Superior temporal gyrus (tissue), 1 donor: Measurements from ENCODE around the gene ABLIM1.

Experiments
- DNase-seq: peaks from one replicate; pipeline ENCODE4 v3.0.0-alpha.2; 2016; ENCODE audit errors: extremely low spot score

The ABLIM1 gene

GRCh38 chr10:114680543-114681117 lies 22.6 kb upstream of the ABLIM1 start:
- DNase-seq: no peak

GRCh38 chr10:114679552-114679951 lies 21.5 kb upstream of the ABLIM1 start:
- DNase-seq: no peak

- DNase-seq: no peak
Measured at GRCh38 chr10:114678820-114679219, 20.7 kb upstream of the ABLIM1 start.

- no peak for DNase-seq
Measured at GRCh38 chr10:114678336-114678735, 20.3 kb upstream of the ABLIM1 start.

- no peak for DNase-seq
Measured at GRCh38 chr10:114674346-114674745, 16.3 kb upstream of the ABLIM1 start.

GRCh38 chr10:114669648-114670047 lies 11.6 kb upstream of the ABLIM1 start:
- no peak for DNase-seq

- DNase-seq: no peak
Measured at GRCh38 chr10:114668375-114669080, 10.5 kb upstream of the ABLIM1 start.

- no peak for DNase-seq
Measured at GRCh38 chr10:114665873-114666272, 7.8 kb upstream of the ABLIM1 start.

- DNase-seq: no peak
Measured at GRCh38 chr10:114665406-114665805, 7.3 kb upstream of the ABLIM1 start.

GRCh38 chr10:114664127-114664526 lies 6.1 kb upstream of the ABLIM1 start:
- no peak for DNase-seq

GRCh38 chr10:114663626-114664025 lies 5.6 kb upstream of the ABLIM1 start:
- no peak for DNase-seq

GRCh38 chr10:114662646-114663217 lies 4.7 kb upstream of the ABLIM1 start:
- DNase-seq: no peak

GRCh38 chr10:114661212-114661880 lies 3.3 kb upstream of the ABLIM1 start:
- DNase-seq: no peak

- DNase-seq: no peak
Measured at GRCh38 chr10:114655671-114656070, 2.4 kb downstream of the ABLIM1 start.

- no peak for DNase-seq
Measured at GRCh38 chr10:114654822-114655575, 3.1 kb downstream of the ABLIM1 start.

GRCh38 chr10:114653926-114654325 lies 4.1 kb downstream of the ABLIM1 start:
- DNase-seq: no peak

- no peak for DNase-seq
Measured at GRCh38 chr10:114652402-114653368, 5.4 kb downstream of the ABLIM1 start.

GRCh38 chr10:114650831-114651230 lies 7.2 kb downstream of the ABLIM1 start:
- no peak for DNase-seq

GRCh38 chr10:114650266-114650665 lies 7.8 kb downstream of the ABLIM1 start:
- no peak for DNase-seq

- DNase-seq: no peak
Measured at GRCh38 chr10:114649217-114649903, 8.7 kb downstream of the ABLIM1 start.
